Endometrium (tissue), 2 donors: ENCODE results near the gene CEP131.

Experiments
- FAIRE-seq: peaks from 2 replicates; lab custom pipeline; 2012; peaks lifted over from hg19 to GRCh38; lab: Jason Lieb, UNC
- donor health status: control.
- donor health status: control.

The CEP131 gene

DNA sequence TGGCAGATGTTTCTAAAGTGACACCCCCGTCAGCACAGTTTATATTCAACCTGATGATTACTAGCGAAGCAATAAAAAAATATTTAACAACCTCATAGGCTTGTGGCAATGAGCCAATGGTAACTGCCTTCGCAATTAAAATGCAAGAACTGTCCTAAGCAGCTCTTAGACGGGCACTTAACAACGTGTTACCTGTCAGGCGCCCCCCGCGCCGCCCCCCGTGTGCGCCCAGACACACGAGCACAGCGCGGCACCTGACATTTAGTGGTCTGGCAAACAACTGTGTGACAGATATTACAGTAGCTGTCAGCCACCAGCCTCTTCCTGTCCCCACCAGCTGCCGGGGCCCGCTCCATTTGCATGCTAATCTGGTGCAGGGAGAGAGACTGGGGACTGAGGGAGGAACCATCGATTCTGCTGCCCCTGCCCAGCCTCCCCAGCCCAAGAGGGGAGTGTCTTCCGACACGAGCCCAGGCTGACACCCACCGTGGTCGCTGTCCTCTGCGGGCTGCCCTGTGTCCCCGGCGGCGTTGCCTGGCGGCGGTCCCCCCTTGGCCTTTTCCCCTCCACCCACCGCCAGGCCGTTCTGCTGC is 29.0 kb upstream of the CEP131 start:
- no peak for FAIRE-seq

DNA sequence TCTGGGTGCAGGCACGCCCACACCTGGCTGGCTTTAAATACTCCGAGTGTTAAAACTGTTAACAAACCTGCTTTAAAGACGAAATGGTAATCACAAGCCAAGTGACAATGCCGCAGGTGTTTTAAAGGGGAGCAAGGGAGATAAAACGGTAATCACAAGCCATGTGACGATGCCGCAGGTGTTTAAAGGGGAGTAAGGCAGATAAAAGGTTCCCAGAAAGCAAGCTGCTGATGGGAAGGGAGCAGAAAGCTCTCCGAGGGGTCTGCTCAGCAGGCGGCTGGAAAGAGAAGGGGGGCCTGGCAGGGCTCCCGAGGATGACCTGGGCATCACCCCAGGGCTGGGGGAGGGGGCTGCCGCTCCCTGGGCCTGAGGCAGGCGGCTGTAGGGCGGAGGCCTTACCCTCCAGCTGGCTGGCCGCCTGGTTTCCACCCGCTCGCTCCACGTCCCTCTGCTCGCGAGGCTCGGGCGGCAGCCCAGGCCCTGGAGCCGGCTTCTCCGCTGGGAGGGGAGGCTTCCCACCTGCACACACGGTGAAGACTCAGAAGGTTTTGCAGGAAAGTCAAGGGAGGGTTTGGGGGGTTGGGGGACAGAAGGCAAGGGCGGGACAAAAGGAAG is 28.4 kb upstream of the CEP131 start:
- no peak for FAIRE-seq

DNA sequence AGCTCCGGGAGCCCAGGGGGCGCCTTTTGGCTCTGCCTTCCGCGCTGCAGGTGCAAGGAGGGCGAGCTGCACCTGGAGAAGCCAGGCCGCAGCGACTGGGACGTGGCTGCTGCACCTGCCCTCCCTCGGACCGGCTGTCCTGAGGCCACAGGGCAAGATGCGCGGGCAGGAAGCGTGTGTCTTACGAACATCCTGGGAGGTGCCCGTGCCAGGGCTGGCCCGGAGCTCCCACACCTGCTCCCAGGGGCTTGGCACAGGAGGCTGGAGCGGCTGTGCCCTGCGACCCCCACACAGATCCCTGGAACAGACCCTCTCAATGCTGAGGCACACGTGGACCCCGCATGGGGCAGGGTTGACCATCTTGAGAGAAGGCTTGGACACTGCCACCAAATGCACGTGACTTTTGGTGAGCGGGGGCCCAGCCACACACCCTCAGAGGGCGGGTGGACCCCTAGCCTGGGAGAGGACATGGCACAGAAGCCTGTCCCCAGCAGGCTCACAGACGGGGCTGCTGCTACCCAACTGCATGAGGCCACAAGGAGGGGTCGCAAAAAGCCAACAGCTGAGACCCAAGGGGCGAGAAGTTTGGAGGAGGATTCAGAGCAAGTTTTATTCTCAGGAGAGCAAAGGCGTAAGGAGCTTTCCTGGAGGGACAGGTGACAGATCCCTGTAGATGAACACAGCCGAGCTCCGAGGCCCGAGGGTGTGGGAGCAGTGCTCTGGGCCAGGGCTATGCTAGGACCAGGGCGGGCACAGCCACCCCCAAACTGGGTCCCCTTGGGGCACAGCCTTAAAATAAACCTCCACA is 27.7 kb upstream of the CEP131 start:
- no peak for FAIRE-seq

DNA sequence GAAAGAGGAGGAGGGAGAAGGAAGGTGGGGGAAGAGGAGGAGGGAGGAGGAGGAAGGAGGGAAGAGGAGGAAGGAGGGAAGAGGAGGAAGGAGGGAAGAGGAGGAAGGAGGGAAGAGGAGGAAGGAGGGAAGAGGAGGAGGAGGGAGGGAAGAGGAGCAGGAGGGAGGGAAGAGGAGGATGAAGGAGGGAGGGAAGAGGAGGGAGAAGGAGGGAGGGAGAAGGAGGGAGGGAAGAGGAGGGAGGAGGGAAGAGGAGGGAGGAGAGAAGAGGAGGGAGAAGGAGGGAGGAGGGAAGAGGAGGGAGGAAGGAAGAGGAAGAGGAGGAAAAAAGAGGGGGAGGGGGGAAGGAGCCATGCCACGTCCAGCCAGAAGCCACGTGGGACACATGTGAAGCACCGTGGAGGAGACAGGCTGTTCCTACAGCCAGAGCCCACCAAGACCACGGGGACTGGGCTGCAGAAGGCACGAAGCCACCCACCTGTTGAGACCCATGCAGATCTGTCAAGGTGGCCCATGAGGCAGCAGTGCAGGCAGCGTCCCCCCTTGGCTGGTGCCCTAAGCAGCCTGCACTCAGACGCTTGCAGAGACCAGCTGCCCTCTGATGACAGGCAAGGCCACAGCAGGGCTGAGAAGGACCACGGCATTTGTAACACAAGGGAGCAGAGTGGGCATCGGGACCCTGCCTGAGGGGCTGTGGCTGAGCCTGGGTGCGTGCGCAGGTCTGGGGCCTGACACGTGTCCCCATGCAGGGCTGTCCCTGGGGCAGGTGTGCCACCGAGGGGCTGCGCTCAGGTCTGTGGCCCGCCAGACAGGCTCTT is 26.7 kb upstream of the CEP131 start:
- no peak for FAIRE-seq

DNA sequence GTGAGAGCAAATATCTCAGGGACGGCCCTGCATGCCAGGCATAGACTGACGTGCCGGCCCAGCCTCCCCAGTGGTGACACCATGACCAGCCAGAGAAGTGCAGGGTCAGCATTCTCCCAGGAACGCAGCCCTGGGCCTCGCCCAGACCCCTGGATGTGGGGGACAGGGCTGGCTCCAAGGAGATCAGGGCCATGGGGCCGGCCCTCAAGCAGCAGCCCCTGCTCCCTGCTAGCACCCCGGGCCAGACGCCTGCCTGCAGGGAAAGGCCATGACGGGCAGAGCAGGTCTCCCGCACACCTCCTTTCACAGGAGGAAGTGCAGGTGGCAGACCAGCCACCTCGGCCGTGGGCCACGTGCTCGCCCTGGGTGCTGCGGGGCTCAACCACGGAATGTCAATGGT is 25.9 kb upstream of the CEP131 start:
- no peak for FAIRE-seq

DNA sequence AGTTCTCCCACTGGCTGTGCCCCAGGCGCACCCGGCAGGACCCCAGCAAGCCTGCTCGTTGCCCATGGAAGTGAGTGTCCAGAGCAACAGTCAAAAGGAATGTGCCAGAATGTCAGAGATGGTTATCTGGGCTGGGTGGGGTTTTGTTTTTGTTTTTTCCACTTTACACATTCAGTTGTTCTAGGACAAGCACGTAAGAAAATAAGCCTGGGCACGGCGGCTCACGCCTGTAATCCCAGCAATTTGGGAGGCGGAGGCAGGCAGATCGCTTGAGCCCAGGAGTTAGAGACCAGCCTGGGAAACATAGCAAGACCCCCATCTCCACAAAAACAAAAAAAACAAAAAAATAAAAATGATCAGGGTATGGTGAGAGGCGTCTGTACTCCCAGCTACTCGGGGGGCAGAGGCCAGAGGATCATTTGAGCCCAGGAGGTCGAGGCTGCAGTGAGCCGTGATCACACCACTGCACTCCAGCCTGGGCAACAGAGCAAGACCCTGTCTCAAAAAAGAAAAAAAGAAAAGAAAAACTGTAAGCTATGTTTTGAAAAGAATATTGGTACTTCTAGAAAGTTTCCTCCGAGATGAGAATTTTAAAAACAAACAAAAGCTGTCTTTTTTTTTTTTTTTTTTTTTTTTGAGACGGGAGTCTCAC is 24.7 kb upstream of the CEP131 start:
- FAIRE-seq, result no peak

DNA sequence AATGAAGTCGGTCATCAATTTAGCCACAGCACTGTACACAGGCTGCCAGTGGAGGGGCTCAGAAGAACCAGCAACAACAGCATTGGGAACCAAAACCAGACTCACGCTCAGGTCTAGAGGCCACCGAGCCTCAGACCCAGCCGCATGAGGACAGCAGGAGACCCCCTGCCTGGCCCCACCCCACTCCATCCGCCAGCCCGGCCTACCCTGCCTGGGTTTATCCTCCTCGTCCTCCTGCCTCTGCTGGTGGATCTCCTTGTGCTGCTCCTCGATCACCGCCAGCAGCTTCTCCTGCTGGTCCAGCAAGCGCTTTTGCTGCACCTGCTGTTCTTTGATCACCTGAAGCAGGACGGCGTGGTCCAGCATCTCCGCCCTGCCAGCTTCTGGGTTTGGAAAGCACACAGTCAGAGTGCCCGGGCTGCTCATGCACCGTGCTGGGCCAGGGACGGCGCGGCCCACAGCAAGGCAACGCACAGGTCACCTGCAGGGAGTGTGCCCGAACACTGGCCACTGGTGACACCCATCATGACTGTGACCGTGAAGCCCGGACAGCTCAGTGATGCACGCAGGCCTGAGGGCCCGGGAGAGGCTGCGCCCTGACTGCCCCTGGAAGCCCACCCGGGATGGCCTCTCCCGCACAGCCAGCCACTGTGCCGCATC is 24.0 kb upstream of the CEP131 start:
- FAIRE-seq, result no peak

DNA sequence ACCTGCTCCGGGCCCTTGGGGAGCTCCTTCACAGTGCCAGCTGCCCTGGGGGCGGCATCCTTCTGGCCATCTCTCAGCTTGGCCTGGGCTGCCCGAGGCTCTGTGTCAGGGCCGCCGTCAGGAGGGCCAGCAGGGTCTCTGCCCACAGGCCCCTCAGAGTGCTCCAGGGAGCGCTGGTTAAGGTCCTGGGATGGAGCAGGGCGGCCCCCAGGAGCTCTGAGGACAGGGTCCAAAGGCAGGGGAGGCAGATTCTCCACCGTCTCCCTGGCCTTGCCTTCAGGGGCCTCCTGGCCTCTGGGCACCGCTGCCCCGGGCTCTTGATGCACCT is 23.5 kb upstream of the CEP131 start:
- FAIRE-seq, result no peak

DNA sequence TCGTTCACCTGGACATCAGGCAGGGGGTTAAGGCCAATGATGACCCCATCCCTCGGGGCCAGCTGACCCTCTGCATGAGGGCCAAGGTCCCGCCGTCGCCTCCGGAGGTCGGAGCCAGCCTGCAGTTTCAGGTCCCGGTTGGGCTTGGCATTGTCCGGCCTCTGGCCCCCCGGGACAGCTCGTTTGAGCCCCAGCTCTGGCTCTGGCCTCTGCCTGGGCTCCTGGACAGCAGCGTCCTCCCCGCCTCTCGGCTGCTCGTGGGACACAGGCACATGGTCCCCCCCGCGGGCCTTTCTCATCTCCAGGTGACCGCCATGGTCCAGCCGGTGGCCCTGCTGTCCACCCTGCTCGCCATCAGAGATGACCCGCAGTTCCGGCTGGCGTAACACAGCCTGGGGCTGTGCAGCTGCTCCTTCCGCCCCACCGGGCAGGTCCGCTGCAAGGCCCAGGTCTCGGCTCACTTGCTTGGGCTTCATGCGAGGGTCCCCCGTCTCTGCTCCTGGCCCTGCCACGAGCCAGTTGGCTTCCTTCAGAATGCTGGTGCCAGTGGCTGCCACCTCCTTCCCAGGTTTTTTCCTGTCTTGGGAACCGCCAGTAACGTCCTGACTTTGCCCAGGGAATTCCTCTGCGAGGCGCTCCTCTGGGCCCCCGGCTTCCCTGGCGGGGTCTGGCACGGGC is 23.0 kb upstream of the CEP131 start:
- FAIRE-seq, result no peak

DNA sequence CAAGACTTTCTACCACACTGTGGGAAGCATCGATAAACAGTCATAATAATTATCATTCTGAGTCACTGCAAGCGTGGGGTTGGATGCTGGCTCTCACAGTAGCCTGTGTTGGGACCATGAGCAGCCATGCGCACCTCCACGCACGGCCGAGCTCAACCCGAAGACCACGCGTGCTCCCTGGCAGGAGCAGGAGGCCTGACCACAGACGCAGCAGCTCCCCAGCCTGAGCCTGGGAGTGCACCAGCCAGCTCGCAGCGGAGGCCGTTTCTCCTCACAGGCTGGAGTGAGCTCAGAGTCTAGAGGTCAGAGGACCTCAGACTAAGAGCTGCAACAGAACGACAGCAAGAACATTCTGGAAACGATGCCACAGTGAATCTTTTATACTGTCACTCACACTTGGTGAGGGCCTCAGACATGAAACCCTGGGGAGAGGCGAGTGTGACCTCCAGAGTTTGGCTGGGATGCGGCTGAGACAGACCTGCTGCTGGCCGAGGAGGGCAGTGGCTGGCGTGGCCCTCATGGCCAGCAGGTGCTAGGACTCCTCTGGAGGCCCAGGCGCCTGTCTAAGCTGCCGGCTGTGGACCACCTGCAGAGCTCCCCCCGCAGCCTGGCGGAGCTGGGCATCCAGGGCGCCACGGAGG is 22.4 kb upstream of the CEP131 start:
- no peak for FAIRE-seq

DNA sequence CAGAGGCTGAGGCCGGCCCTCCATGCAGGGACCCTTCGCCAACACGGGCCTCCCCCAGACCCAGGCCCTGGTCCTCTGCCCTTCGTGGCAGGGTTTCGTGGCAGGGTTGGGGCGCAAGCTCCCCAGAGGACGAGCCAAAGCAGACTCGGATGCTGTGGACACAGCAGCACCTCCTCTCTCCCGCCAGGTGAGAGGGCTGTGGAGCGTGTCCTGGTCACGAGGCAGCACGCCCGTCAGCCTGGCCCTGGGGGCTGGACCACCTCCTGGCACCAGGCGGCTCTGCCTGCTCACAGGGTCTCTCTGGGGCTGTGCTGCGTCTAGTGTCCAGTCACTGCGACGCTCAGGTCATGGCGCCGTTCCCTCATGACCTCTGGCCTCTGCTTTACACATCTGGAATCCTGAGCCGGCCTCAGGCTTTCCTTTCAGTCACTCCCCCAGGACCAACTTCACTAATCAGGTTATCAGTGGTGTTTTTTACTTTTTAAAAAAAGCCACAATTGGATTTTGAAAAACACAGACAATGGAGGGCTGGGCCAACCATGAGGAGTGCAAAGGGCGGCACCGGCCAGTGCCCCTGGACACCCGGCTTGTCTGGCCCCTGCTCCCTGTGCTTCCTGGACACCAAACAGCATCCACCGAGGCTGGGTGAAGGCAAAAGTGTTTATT is 21.7 kb upstream of the CEP131 start:
- no peak for FAIRE-seq

DNA sequence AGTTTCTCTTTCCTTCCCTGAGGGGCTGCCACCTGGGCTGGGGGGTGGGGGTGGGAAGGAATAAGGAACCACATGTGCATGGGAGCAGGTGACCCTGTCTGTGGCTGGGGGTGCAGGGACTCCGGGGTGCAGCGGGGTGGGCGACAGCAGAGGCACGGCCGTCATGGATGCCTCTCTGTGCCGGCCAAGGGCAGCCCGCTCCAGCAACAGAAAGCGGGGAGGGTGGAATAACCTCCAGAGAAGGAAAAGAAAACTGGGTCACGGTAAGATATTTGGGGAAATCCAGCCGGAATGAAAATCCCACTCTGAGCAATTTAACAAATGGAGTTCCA is 20.5 kb upstream of the CEP131 start:
- no peak for FAIRE-seq

DNA sequence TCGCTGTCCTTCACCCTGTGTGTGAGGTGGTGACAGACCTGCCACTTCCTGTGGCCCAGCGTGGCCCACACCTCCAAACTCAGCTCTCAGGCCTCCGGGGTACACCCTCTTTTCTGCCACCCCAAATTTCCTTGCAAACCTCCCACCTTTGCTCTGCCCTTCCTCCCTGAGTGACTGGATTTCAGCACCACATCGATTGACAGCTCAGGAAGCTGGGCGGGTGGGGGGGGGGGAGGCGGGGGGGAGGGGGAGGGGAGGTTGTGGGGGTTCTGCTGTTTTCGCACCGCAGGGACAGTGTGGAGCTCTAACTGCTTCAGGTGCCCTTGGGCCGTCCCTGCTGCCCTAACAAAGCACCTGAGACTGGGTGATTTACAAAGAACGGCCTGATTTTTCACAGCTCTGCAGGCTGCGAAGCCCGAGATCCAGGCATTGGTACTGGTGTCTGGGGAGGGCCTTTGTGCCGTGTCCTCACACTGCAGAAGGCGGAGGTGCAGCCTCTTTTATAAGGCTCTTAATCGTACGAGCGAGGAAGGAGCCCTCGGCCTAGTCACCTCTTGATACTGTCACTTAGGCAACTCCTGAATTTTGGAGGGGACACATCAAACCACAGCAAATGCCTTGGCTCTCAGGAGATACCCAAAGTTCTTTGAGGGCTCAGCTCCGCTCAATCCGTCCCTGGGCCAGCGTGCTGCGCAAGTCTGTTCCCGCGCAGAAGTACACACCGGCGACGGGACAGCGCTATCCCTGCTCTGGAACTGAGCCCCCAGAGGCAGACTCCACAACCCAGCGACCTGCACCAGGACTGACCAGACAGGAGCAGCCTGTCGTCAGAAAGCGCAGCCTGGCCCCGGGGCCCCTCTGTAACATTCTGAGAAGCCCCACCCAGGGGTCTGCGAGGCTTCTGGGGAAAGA is 19.9 kb upstream of the CEP131 start:
- FAIRE-seq, result no peak

DNA sequence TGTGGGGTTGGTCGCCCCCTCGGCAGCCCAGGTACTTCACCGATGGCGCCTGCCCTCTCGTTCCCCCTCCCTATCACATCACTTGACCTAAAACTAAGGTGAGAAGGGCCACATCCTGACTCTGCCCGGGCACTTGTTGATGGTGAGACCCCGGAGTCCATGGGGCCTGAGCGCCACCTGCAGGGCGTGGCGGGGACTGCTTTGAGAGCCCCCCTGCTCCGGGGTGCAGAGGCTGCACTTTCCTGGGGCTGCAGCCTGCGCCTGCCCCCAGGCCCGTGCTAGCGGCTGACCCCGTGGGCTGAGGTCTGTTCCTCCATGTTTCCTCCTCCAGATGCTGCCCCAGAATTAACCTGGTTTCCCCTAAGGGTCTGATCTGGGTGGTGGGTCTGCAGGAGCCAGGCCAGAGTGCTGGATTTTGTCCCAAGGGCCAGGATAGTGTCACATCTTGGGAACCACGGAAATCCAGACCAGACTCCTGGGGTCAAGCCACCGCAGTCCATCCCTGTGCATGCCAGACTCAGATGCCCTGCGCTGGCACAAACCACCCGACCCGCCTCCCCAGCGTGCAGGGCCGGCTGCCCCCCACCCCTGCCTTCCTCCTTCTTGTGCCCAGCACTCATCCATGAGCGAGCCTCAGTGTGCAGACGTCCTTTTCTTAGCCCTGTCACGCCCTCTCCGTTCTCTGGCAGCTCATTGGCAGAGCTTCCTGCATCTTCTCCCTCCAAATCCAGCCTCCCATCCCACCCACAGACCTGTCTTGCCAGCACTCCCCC is 19.1 kb upstream of the CEP131 start:
- FAIRE-seq, result no peak

DNA sequence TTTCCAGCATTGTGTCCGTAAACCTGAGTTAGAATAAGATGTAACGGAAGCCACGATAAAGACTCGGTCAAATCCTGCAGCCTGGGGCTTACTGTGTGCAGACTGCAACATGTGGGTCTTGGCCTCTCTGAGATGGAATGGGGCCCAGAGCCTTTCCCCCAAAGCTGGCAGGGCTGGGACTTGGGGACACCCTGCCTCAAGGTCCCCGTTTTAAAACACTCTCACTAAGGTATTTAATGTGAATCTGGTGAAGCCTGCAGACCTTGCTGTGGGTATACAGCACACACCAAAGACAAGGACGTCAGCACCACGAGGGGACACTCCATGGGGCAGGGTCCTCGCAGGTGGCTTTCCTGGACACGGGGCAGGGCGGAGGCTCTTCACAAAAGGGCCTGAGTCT is 18.4 kb upstream of the CEP131 start:
- FAIRE-seq, result no peak

DNA sequence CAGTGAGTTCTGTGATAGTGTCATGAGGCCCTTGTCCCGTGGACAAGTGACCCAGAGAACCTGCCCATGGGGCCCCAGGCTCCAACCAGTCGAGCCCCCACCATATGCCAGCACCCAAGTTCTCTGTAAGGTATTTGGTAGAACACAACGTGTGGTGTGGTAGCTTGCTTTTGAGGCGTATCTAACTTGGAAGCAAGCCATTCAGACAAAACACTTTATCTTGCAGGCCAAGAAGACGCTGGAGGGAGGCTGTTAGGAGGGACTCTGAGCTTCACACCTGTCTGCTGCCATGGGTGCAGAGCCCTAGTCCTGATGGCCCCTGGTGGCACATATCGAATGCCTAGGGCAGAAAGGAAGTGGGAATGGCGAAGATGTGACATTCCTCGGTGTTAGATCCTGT is 18.0 kb upstream of the CEP131 start:
- FAIRE-seq, result no peak

DNA sequence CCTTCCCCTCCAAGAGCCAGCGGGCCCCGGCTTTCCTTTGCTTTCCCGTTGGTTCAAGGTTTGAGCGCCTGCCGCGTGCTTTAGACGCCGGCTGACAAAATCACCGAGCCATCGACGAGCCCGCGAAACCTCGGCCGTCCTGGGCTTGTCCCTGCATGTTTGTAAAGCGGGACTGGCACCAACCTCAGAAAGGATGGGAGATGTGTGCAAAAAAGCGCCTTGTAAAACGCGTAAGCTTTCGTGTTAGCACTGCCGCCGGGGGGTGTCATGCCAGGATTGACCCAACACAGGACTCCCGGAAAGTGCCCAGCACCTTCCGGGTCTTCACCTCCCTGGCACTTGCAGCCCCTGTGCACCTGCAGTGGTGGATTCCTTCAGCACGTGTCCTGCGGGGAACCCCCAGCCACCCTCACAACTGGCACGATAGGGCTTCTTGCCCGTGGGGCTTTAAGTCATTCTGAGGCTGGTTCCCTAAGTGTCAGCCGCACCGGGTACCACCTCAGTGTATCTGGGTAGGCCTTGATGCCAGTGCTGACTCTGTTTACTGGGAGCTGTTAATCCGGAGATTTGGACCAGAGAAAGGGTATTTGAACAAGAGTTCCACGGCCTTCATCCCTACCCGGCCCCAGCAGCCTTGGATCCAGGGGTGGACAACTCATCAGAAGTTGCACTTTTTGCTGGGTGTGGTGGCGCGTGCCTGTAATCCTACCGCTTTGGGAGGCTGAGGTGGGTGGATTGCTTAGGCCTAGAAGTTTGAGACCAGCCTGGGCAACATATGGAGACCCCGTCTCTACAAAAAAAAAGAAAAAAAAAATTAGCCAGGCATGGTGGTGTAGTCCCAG is 17.2 kb upstream of the CEP131 start:
- FAIRE-seq, result no peak
